Measurements from ENCODE around the gene SLC22A5. TPM values are rescaled to one million over a fixed set of nuclear protein-coding genes. Genes with fewer than 3 reads are reported as not detected.
A peak's percentile ranks its signal among the peaks of the same experiment; 100 is the strongest.

The SLC22A5 gene
- total and polyA plus RNA-seq, 10 of the 15 experiments (the other 5 are each of a cell fraction or from before 2014, with no cell fraction given): 1.1 to 4.4 (median 2.3) TPM

DNA sequence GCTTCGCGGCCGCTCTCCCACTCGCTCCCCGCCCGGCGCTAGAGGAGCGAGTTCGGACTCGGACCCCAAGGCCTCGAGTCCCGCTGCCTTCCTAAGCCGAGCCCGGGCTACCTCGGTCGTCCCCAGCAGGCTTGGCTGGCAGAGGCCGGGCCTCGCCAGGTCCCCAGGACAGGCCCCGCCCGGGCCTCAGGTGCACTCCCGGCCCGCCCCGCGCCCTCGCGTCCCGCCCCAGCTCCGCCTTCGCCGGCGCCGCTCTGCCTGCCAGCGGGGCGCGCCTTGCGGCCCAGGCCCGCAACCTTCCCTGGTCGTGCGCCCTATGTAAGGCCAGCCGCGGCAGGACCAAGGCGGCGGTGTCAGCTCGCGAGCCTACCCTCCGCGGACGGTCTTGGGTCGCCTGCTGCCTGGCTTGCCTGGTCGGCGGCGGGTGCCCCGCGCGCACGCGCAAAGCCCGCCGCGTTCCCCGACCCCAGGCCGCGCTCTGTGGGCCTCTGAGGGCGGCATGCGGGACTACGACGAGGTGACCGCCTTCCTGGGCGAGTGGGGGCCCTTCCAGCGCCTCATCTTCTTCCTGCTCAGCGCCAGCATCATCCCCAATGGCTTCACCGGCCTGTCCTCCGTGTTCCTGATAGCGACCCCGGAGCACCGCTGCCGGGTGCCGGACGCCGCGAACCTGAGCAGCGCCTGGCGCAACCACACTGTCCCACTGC, at the start of gene SLC22A5 (continued):
- TF ChIP-seq, protein P1, sequence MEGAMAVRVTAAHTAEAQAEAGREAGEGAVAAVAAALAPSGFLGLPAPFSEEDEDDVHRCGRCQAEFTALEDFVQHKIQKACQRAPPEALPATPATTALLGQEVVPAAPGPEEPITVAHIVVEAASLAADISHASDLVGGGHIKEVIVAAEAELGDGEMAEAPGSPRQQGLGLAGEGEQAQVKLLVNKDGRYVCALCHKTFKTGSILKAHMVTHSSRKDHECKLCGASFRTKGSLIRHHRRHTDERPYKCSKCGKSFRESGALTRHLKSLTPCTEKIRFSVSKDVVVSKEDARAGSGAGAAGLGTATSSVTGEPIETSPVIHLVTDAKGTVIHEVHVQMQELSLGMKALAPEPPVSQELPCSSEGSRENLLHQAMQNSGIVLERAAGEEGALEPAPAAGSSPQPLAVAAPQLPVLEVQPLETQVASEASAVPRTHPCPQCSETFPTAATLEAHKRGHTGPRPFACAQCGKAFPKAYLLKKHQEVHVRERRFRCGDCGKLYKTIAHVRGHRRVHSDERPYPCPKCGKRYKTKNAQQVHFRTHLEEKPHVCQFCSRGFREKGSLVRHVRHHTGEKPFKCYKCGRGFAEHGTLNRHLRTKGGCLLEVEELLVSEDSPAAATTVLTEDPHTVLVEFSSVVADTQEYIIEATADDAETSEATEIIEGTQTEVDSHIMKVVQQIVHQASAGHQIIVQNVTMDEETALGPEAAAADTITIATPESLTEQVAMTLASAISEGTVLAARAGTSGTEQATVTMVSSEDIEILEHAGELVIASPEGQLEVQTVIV (IDR thresholded peaks at IDR 0.05; ENCODE audit: borderline replicate concordance, partially characterized antibody): no peak
- TF ChIP-seq IKZF1 (conservative IDR thresholded peaks at IDR 0.05) (peak; percentile 61), HDAC6 (IDR thresholded peaks at IDR 0.05; ENCODE audit: unreplicated experiment) (peak; percentile 28), SIX5 (IDR thresholded peaks at IDR 0.05; ENCODE audit: low read depth, low read length, severe bottlenecking) (no peak), NRF1 (conservative IDR thresholded peaks at IDR 0.05; ENCODE audit: low read depth, low read length) (peak; percentile 43; the same call in 1 of the 2 replicates), POLR2A (IDR thresholded peaks at IDR 0.05; ENCODE audit: low read depth, low read length) (peak; percentile 71), RB1 (IDR thresholded peaks at IDR 0.05; ENCODE audit: borderline replicate concordance) (peak; percentile 65; the same call in 1 of the 2 replicates)

DNA sequence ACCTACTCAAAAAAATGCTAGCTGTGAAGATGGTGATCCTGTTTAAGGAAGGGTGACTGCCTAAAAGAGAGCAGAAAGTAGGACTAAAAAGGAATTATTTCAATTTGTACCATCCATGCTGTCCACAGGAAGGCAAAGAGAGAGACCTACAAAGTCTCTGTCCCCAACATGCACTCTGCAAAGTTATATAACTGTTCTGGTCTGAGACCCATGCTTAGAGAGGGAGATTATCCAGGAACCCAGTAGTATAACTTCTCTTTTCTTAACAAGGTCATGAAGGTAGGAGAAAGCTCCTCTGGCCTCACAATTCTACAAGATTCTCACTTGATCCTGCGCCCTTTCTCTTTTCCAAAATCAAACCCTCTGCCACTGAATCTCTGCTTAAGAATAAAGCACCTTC, 49.5 kb upstream of the SLC22A5 start:
- Histone ChIP-seq H3K36me3 (ENCODE audit: control insufficient read depth in 2 of 2, insufficient read depth in 2 of 2, low read length in 1 of 2) (no peaks in the 10 kb centered on the region), H3K4me2 (ENCODE audit: control insufficient read depth, insufficient read depth) (no peak overlapping the region), H3K9me3 (replicated peaks; ENCODE audit: control insufficient read depth, insufficient read depth, low read length) (no peaks in the 10 kb centered on the region), H3K9ac (ENCODE audit: control insufficient read depth, insufficient read depth, low read length) (no peak overlapping the region), H3K4me1 (ENCODE audit: control insufficient read depth, insufficient read depth, low read length) (no peaks in the 10 kb centered on the region), H3K27me3 (replicated peaks in 1 of 2; ENCODE audit: control insufficient read depth in 2 of 2, insufficient read depth in 2 of 2, low read length in 1 of 2) (peaks cover 0 to 2% of the 10 kb centered on the region in 2 experiments; a peak in 1 of 4 replicates), H3K4me3 (no peak overlapping the region), H4K20me1 (ENCODE audit: control insufficient read depth, insufficient read depth) (no peaks in the 10 kb centered on the region), H3K27ac (ENCODE audit: control insufficient read depth, insufficient read depth) (no peak overlapping the region), H3K79me2 (ENCODE audit: control insufficient read depth, insufficient read depth, low read length) (no peaks in the 10 kb centered on the region), H2AFZ (ENCODE audit: control insufficient read depth, low read depth, low read length) (no peak overlapping the region)
- SMC1A ChIA-PET (ENCODE audit: uncharacterized antibody, unreplicated experiment): interaction anchor here (1.2 to 3.6 kb wide), 2 partner anchors 13 to 16 kb away, joined by 3 to 10 read pairs; no protein-coding TSS in a partner anchor
- no peak for TF ChIP-seq KDM1A (IDR thresholded peaks at IDR 0.05; ENCODE audit: borderline replicate concordance)
- TF ChIP-seq KLF5 (IDR thresholded peaks at IDR 0.05; ENCODE audit: partially characterized antibody): no peak
- TF ChIP-seq RAD21 (IDR thresholded peaks at IDR 0.05; ENCODE audit: insufficient read depth, low read depth, low read length): no peak
- no peak for TF ChIP-seq IKZF1 (conservative IDR thresholded peaks at IDR 0.05)
- no peak for TF ChIP-seq BMI1 (IDR thresholded peaks at IDR 0.05; ENCODE audit: borderline replicate concordance)
- TF ChIP-seq CEBPB (IDR thresholded peaks at IDR 0.05; ENCODE audit: borderline replicate concordance in 1 of 2, low read depth in 2 of 2, low read length in 2 of 2): no peak
- TF ChIP-seq NFXL1 (IDR thresholded peaks at IDR 0.05; ENCODE audit: borderline replicate concordance): no peak
- TF ChIP-seq FOXK2 (IDR thresholded peaks at IDR 0.05): no peak
- TF ChIP-seq CBX3 (IDR thresholded peaks at IDR 0.05; ENCODE audit: borderline replicate concordance, low read depth): no peak
- POLR2A ChIA-PET: no interaction called here
- in situ Hi-C loops (cut with MboI): no loop called here
- DNase-seq (ENCODE audit: low read depth, low spot score): no peak
- RAD21 ChIA-PET (ENCODE audit: unreplicated experiment): no interaction called here
- no peak for ATAC-seq
- no peak for FAIRE-seq
- intact Hi-C loops (cut with micrococcal nuclease; ENCODE audit: unreplicated experiment): no loop called here
- CTCF ChIA-PET: interaction anchor here (2.3 kb wide), 1 partner anchor 82 kb away, joined by 4 read pairs; no protein-coding TSS in a partner anchor
- 6% methylated on average over 1 of the region's 1 CpG for WGBS (ENCODE audit: insufficient coverage, insufficient replicate concordance, low lambda C conversion rate, missing lambda C conversion rate)
- BruUV-seq (replicated peaks): no TSS peak

All from GM12878 (cell line).